HG03103 (cell line): ENCODE measurements around the gene PPIC.

Source experiments
- ATAC-seq: cut with Tn5 transposase; IDR thresholded peaks from one replicate; pipeline ENCODE4 v1.9.1; 2021; ENCODE audit warnings: low read depth; ENCODE audit not compliant: unreplicated experiment

The PPIC gene

DNA sequence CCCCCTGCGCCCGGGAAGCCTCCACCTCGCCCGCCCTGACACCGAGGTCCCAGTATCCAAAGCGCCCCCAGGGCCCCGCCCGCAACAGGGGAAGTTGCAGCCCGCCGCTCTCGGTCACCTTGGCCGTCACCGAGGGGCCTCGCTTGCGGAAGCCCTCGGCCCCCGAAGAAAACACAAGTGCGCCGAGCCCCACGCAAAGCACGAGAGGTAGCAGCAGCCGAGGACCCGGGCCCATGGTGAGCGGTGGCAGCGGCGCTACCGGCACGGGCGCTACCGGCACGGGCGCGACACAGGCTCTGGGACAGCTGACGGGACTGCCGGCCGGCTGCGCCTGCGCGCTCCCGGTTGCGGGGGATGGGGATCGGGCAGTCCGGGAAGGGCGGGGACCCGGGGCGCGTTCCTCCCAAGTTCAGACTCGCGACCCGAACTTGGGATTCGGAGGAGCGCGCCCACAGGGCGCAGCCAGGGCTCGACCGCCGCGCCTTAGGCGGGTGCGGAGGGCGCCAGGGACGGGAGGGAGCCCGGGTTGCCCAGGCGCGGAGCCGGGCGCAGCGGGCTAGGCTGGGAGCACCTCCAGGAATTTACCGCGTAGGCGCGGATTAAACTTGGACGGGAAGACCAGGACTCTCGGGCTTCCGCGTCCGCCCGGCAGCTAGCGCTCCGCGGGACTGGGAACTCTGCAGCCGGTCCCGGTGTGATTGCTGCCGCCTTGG, at the start of gene PPIC:
TSS of gene PPIC (minus strand) at position 335 of the 713 bp plus-strand sequence. CDS start at position 235, 100 bp downstream.
- ATAC-seq = no peak

DNA sequence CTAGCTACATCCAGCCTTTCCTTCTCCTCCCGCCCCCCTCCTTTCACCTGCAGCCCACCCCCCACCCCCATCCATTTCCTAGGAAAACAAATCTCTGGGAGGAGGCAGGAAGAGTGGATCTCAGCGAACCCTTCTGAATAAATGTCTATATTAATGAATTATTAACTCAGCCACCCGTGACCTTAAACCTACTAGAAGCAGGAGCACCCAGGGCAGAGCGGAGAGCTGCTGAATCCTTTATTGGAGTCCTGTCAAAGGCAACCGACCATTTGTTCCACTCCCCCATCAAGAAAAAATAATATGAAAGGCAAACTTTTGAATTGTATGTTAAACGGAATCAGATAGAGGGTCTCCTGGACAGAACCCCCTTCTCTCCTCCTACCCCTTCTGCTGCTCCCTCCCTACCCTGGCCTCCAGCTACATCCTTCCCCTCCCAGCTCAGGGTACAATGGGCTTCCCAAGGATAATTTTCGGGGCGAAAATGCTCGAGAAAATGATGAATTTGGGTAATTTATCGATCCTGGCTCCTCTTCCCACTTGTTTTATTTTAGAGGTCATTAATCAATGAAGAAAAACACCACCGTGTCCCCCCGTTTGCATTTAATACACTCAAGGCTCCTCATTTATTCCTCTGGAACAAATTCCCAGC, 49.2 kb upstream of the PPIC start:
- ATAC-seq = no peak

DNA sequence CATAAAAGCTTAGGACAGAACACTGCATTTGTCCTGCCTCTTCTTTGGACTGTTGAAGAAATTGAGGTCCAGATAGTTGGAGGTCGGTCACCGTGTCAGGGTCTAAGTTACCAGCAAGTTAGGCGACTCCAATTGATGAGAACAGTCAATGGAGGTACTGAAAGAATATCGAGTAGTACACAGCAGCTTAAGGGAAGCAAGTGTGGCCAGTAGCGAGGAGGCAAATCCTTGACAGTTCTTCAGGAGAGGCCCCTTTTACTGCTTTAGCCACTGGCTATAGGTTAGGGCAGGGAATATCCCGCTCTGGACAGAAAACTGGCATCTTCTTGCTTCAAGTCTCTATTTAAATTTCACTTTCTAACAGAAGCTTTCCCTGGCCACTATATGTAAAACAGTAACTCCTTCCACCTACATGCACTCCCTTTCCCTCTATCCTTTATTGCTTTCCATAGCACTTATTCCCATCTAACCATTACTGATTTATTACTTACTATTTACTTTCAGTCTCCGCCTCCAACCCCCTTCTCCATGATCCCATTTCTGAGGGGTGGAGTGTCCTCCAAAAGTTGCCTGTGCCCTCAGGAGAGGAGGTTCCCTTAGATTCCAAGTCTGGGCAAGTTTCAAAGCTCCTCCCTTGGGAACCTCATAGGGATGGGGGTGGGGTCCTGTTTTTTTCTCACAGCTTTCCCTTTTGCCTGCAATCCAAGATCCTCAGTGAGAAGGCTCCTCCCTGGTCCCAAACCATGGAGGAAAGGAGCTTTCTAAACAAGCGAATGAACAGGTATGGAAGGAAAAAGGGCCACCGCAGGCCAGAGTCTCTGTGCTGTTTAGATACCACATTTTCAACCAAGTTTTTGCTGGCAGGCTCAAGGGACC, 48.4 kb upstream of the PPIC start:
- no peak for ATAC-seq

GRCh38 chr5:123083298-123083697, 46.8 kb upstream of the PPIC start:
- no peak for ATAC-seq

- ATAC-seq = no peak
Measured at GRCh38 chr5:123080215-123080614, 43.7 kb upstream of the PPIC start.

DNA sequence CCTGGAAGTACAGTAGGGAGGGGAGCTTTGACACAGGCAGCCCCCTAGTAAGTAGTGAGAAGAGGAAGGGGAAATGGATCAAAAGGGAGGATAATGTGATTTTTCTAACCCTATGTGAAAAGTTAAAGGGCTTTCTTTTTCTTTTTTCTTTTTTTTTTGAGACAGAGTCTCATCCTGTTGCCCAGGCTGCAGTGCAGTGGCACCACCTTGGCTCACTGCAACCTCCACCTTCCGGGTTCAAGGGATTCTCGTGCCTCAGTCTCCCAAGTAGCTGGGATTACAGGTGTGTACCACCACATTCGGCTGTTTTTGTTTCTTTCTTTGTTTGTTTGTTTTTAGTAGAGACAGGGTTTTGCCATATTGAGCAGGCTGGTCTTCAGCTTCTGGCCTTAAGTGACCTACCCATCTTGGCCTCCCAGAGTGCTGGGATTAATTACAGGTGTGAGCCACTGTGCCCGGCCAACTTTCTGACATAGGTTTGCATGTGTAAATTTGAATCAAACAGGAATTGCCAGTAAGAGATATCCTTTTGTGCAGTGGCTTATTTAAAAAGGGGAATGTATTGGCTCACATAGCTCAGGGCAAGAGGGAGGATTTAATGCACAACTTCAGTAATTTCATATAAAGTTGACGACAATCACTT, 39.1 kb upstream of the PPIC start:
- ATAC-seq = no peak

DNA sequence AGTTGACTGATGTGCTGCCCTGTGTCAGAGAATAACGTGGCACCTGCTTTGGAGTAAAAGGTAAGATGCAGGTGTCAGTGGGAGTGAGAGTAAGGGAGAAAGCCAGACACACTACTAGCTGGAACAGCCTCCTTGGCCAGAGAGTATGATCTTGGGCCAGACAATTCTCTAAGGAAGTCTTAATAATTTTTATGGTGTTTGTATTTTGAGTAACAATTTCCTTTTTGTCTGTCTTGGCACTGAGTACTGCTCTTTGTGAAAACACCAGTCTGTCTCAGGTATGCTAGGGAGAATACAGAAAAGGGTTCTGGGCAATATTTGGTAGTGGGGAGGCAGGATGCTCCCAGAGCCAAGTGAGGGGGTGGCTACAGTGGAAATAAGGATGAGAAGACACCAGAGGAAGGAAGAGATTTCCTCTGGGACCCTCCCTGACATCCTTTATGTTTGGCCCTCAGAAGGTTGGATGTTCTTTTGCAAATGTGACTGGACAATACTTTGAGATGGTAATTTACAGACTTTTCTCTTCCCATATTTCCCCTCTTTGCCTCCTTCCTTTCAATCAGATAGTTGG, 31.9 kb upstream of the PPIC start:
- ATAC-seq = no peak

DNA sequence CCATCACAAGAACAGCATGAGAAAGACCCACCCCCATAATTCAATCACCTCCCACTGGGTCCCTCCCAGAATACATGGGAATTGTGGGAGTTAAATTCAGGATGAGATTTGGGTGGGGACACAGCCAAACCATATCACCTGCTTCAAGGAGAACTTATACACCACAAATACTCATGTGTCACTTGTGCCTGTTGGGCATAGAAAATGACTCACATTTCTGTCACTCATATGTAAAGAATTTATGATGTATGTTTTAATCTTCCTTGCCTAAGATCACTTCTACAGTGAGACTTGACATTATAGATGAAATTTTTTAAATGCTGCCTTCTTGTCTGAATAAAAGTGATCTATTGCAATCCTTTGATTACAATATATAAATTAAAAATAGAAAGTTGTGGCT, 29.5 kb upstream of the PPIC start:
- ATAC-seq = no peak

- ATAC-seq = no peak
Measured at GRCh38 chr5:123059455-123059854, 22.9 kb upstream of the PPIC start.

DNA sequence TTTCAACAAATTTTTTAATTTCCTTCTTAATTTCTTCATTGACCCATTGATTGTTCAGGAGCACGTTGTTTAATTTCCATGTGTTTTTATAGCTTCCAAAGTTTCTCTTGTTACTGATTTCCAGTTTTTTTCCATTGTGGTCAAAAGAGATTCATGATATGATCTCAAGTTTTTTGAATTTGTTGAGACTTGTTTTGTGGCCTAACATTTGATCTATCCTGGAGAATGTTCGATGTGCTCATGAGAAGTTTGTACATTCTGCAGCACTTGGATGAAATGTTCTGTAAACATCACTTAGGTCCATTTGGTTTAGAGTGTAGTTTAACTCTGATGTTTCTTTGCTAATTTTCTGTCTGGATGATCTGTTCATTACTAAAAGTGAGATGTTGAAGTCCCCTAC, 14.7 kb upstream of the PPIC start:
- ATAC-seq = no peak

GRCh38 chr5:123047706-123048105, 11.2 kb upstream of the PPIC start:
- no peak for ATAC-seq

- no peak for ATAC-seq
Measured at GRCh38 chr5:123046222-123046621, 9.7 kb upstream of the PPIC start.

DNA sequence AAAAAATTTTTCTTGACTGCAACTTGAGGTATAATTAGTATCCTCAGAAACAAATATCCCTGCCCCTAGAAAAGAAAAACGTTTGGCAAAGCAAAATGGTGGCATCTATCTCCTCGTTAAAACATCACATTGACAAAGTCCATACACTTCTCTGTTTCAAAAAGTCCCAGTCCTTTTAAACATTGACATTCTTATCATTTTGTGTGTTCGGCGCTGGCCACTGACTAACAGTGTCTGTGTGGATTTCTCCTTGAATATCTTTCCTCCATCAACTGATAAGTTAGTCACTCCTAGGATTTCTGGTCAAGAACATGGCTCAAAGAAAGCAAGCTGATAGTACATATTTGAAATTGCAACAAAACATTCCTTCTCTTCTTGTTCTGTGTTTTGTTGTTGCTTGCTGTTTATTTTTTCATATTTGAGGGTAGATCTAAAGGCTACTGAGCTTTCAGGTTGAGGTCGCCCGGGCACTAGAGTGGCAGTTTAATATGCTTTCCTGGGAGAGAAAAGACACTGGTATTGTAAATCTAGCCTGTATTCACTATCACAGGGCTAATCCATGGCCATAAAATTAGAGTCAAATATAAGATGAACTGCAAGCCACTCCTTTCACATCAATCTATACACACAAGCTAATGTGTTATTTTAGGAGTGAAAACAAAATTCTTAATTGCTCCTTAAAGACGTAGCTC, 8.5 kb upstream of the PPIC start:
- no peak for ATAC-seq

GRCh38 chr5:123039673-123040072, 3.1 kb upstream of the PPIC start:
- no peak for ATAC-seq

DNA sequence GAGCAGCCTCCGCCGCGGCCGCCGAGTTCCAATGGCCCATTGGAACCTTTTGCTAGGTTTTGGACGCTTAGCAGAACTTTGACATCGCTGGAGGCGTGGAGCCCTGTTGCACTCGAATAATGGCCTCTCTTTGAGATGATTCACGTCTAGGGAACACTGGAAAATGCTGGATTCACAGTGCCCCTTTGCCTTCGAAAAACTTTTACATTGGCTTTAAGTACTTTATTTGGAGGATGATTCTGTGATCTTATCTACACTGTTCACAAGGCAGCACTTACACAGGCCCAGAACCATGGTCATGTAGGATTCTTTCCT, 536 bp upstream of the PPIC start:
- ATAC-seq = no peak

GRCh38 chr5:123035918-123036390, 571 bp downstream of the PPIC start:
- no peak for ATAC-seq

GRCh38 chr5:123035360-123035917, 1.1 kb downstream of the PPIC start:
- ATAC-seq = peak; percentile 35

DNA sequence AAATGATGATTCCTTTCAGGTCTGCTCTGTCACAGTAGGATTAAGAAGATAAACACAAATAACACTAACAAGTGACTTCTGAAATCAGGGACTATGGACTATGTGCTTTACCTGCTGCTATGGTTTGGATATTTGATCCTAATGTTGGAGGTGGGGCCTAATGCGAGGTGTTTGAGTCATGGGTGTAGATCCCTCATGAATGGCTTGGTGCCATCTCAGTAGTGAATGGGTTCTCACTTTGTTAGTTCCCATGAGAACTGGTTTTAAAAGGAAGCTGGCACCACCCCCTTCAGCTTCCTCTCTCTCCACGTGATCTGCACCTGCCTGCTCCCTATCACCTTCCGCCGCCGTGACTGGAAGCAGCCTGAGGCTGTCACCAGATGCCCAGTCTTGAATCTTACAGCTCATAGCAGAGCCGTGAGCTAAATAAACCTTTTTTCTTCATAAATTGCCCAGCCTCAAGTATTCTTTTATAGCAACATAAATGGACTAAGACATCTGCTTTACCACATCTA, 3.3 kb downstream of the PPIC start:
- ATAC-seq = no peak

DNA sequence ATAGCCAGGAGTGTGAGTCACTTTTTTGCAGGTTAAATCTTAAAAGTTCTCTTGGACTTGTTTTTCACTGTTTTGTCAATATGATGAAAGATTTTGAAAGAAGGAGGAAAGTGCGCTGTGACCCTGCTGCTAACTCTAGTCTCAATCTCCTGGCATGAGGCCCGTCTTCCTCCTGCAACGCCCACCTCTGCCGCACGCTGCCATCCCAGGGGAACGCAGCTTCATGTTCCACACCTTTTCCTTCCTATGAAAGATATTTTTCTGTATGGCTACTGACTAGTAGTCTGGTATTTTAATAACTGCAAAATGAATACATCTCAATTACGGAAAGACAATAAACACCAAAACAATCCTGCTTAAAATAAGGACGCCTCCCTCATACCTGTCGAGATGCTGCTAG, 8.3 kb downstream of the PPIC start:
- no peak for ATAC-seq

DNA sequence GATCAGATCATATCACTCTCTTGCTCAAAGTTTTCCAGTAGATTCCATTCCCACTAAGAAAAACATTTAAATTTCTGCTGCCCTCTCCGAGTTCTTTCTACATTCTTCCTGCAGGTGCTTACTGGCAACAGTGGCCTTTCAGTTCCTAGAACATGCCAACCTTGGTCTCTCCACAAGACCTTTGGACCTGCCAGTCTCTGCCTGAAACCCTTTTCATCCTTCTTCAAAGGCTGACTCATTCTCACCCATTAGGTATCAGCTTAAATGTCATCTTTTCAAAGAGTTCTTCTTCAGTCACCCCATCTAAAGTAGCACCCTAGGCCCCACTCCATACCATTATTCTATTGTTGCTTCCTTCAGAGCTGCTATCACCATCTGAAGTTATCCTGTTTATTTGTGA, 21.8 kb downstream of the PPIC start:
- ATAC-seq = no peak
